Calu3 (cell line): ENCODE data around the gene HSP90AB1. TPM values are rescaled to one million over a fixed set of nuclear protein-coding genes. Genes with fewer than 3 reads are reported as not detected.

Source experiments
- BruUV-seq: library from RNA; stranded (reverse); fragments of 400-500 nt; replicated peaks from 2 replicates; lab custom pipeline; 2021; lab: Mats Ljungman, UMichigan
- CTCF ChIA-PET: fragments of 300-600 bp; sonication (Branson Sonifier 250); formaldehyde crosslinking; loops from one replicate; lab custom pipeline; 2022; ENCODE audit warnings: antibody characterized with exemption; lab: Charles Lee
- DNase-seq: peaks from one replicate; pipeline ENCODE4 v3.0.0; 2022
- H3K27ac Mint-ChIP-seq: one replicate; pipeline ENCODE4 v1.8.0; 2022; ENCODE audit warnings: mixed read lengths; ENCODE audit not compliant: unreplicated experiment
- H3K27me3 Mint-ChIP-seq: one replicate; pipeline ENCODE4 v1.8.0; 2022; ENCODE audit warnings: mixed read lengths; ENCODE audit not compliant: unreplicated experiment
- H3K36me3 Mint-ChIP-seq: one replicate; pipeline ENCODE4 v1.8.0; 2022; ENCODE audit warnings: mild to moderate bottlenecking, moderate library complexity, mixed read lengths; ENCODE audit not compliant: insufficient read depth, unreplicated experiment
- H3K4me1 Mint-ChIP-seq: one replicate; pipeline ENCODE4 v1.8.0; 2022; ENCODE audit warnings: mild to moderate bottlenecking, low read depth, mixed read lengths; ENCODE audit not compliant: unreplicated experiment
- H3K4me3 Mint-ChIP-seq: one replicate; pipeline ENCODE4 v1.8.0; 2022; ENCODE audit warnings: mild to moderate bottlenecking, low read depth, moderate library complexity, mixed read lengths; ENCODE audit not compliant: unreplicated experiment
- H3K9me3 Mint-ChIP-seq: one replicate; pipeline ENCODE4 v1.8.0; 2022; ENCODE audit warnings: low read depth, mixed read lengths; ENCODE audit not compliant: unreplicated experiment
- intact Hi-C: fragments of 100-400 bp; cut with micrococcal nuclease; formaldehyde crosslinking; loops from one replicate; pipeline ENCODE4 v1.10.0; 2022; ENCODE audit not compliant: unreplicated experiment
- total RNA-seq: library from RNA; stranded (reverse); gene quantifications from 2 replicates; pipeline ENCODE4 v1.2.3, GENCODE V29; 2022
- TF ChIP-seq, protein P1 (sequence below): fragments of 200-600 bp; IDR thresholded peaks from one replicate; pipeline ENCODE4 v1.8.0; 2022; ENCODE audit warnings: antibody characterized with exemption; ENCODE audit not compliant: unreplicated experiment

HSP90AB1 gene
- total RNA-seq, 1 experiment from 2014 or later = 2,073 TPM

DNA sequence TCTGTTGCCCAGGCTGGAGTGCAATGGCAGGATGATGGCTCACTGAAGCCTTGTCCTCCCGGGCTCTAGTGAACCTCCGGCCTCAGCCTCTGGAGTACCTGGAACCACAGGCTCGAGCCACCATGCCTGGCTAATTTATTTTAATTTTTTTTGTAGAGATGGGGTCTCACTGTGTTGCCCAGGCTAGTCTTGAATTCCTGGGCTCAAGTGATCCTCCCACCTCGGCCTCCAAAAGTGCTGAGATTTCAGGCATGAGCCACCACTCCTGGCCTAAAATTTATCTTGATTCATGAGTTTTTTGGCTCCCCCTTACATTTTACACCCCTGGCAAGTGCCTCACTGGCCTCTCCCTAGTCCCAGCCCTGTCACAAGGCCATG lies 26.0 kb upstream of the HSP90AB1 start:
- Mint-ChIP-seq H3K36me3 (peaks cover 38% of the 10 kb centered on the region), H3K27ac (peak overlapping the region; percentile 5), H3K4me1 (peaks cover 66% of the 10 kb centered on the region), H3K27me3 (no peaks in the 10 kb centered on the region), H3K4me3 (peak overlapping the region; percentile 5), H3K9me3 (no peaks in the 10 kb centered on the region)
- no peak for DNase-seq
- intact Hi-C loops = loop anchor here (1.0 kb wide), 1 partner anchor 16 kb away; no protein-coding TSS in a partner anchor
- CTCF ChIA-PET = interaction anchor here (0.6 to 1.2 kb wide), 3 partner anchors 26 to 33 kb away, joined by 3 to 6 read pairs (median 4); partner anchors contain the start of gene HSP90AB1
- TF ChIP-seq, protein P1, sequence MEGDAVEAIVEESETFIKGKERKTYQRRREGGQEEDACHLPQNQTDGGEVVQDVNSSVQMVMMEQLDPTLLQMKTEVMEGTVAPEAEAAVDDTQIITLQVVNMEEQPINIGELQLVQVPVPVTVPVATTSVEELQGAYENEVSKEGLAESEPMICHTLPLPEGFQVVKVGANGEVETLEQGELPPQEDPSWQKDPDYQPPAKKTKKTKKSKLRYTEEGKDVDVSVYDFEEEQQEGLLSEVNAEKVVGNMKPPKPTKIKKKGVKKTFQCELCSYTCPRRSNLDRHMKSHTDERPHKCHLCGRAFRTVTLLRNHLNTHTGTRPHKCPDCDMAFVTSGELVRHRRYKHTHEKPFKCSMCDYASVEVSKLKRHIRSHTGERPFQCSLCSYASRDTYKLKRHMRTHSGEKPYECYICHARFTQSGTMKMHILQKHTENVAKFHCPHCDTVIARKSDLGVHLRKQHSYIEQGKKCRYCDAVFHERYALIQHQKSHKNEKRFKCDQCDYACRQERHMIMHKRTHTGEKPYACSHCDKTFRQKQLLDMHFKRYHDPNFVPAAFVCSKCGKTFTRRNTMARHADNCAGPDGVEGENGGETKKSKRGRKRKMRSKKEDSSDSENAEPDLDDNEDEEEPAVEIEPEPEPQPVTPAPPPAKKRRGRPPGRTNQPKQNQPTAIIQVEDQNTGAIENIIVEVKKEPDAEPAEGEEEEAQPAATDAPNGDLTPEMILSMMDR = no peak
- no TSS peak for BruUV-seq

DNA sequence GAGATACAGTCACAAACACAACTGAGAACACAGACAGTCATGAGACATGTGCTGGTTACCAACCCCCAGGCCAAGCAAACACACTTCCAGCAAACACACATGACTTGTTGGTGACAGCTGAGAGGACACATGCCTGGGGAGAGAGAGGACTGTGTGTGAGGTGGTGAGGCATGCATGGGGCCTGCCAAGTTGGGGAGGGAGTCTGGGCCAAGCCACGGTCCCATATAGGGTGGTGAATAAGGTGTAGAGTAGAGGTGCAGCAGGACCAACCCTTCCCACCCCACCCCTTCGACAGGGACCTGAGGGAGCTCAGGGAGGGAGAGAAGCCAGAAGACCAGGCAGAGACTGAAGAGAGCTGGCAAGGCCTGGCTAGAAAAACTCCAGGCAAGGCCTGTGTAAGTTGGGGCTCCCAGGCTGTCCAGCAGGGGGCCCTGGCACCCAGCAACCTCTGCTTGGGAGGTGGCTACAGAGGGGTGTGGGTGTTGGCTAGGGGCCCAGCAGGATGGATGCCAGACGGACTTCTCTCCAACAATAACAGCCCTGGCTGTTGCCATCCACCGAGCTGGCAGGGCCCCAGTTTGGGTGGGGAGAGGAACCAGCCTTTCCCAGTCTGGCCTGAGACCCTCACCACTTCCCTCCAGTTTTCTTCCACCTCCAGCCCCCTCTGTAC lies 25.5 kb upstream of the HSP90AB1 start:
- Mint-ChIP-seq H3K4me3 (peak overlapping the region; percentile 5), H3K9me3 (no peaks in the 10 kb centered on the region), H3K4me1 (peaks cover 71% of the 10 kb centered on the region), H3K36me3 (peaks cover 38% of the 10 kb centered on the region), H3K27me3 (no peaks in the 10 kb centered on the region), H3K27ac (peak overlapping the region; percentile 11)
- intact Hi-C loops = loop anchor here (1.0 kb wide), 1 partner anchor 16 kb away; no protein-coding TSS in a partner anchor
- DNase-seq = peak; percentile 98
- no TSS peak for BruUV-seq
- CTCF ChIA-PET = interaction anchor here (0.5 to 1.3 kb wide), 12 partner anchors 18 to 688 kb away, joined by 3 to 7 read pairs (median 4); partner anchors contain the start of gene HSP90AB1
- TF ChIP-seq, protein P1 = peak; percentile 93

DNA sequence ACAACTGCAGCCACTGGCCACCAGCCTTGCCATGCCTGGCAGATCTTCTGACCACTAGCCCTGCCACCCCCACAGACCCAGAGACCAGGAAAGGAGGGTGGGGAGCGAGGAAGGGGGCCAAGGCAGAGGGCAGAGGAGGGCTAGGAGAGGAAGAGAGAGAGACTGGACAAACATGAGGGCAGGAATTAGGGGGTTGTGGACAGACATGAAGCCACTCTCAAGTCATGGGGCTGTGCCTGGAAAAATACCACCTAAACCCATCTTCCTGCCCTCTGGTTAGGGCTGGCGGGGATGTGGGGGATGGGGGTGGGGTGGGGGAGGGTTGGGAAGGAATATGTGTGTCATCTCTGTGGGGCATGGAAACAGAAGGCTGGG lies 25.0 kb upstream of the HSP90AB1 start:
- TF ChIP-seq, protein P1 = no peak
- H3K27ac Mint-ChIP-seq = peak overlapping the region; percentile 11
- intact Hi-C loops = loop anchor here (1.0 kb wide), 1 partner anchor 15 kb away; no protein-coding TSS in a partner anchor
- CTCF ChIA-PET = interaction anchor here (0.5 to 1.3 kb wide), 12 partner anchors 18 to 689 kb away, joined by 3 to 7 read pairs (median 4); partner anchors contain the start of gene HSP90AB1
- peak overlapping the region; percentile 5 for H3K4me3 Mint-ChIP-seq
- no peaks in the 10 kb centered on the region for H3K27me3 Mint-ChIP-seq
- H3K36me3 Mint-ChIP-seq = peaks cover 38% of the 10 kb centered on the region
- DNase-seq = no peak
- BruUV-seq = no TSS peak
- H3K4me1 Mint-ChIP-seq = peaks cover 71% of the 10 kb centered on the region
- H3K9me3 Mint-ChIP-seq = no peaks in the 10 kb centered on the region

GRCh38 chr6:44222486-44223318 lies 24.2 kb upstream of the HSP90AB1 start:
- peak overlapping the region; percentile 63 for H3K4me3 Mint-ChIP-seq

More at GRCh38 chr6:44222486-44223318, 24.2 kb upstream of the HSP90AB1 start:
- CTCF ChIA-PET = interaction anchor here (1.3 to 2.7 kb wide), 5 partner anchors 15 to 126 kb away, joined by 4 to 12 read pairs (median 6); partner anchors contain the start of gene HSP90AB1
- intact Hi-C loops = no loop called here
- no peak overlapping the region for H3K27ac Mint-ChIP-seq
- H3K4me1 Mint-ChIP-seq = peaks cover 65% of the 10 kb centered on the region
- no TSS peak for BruUV-seq
- TF ChIP-seq, protein P1 = no peak
- no peaks in the 10 kb centered on the region for H3K27me3 Mint-ChIP-seq
- peaks cover 38% of the 10 kb centered on the region for H3K36me3 Mint-ChIP-seq
- no peaks in the 10 kb centered on the region for H3K9me3 Mint-ChIP-seq
- DNase-seq = no peak
